ENCODE results near the gene GET4.

The GET4 gene

DNA sequence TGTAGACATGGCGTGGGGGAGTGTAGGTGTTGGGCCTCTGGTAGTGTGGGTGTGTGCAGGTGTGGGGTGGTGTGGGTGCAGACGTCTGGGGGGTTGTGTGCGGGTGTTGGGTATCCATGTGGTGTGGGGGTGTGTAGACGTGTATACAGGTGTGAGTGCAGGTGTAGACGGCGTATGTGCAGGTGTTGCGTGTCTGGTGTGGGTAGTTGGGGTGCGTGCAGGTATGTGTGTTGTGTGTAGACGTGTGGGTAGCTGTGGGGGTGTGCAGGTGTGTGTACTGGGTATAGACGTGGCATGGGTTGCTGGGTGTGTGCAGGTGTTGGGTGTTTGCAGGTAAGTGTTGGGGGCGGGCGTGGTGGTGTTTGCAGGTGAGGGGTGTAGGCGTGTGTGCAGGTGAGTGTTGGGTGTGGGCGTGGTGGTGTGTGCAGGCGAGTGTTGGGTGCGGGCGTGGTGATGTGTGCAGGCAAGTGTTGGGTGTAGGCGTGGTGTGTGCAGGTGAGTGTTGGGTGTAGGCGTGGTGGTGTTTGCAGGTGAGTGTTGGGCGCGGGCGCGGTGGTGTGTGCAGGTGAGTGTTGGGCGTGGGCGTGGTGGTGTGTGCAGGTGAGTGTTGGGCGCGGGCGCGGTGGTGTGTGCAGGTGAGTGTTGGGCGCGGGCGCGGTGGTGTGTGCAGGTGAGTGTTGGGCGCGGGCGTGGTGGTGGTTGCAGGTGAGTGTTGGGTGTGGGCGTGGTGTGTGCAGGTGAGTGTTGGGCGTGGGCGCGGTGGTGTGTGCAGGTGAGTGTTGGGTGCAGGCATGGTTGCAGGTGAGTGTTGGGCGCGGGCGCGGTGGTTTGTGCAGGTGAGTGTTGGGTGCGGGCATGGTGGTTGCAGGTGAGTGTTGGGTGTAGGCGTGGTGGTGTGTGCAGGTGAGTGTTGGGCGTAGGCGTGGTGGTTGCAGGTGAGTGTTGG lies 16.6 kb downstream of the GET4 start:
- H3K9ac ChIP-seq (ENCODE audit: low read length), result no peak overlapping the region
- H4K20me1 ChIP-seq (ENCODE audit: insufficient read depth, low read length), result no peaks in the 10 kb centered on the region
- H3K79me2 ChIP-seq (ENCODE audit: low read length), result no peaks in the 10 kb centered on the region
- H3K4me3 ChIP-seq (ENCODE audit: low read length), result no peak overlapping the region
- TF ChIP-seq, protein P1, sequence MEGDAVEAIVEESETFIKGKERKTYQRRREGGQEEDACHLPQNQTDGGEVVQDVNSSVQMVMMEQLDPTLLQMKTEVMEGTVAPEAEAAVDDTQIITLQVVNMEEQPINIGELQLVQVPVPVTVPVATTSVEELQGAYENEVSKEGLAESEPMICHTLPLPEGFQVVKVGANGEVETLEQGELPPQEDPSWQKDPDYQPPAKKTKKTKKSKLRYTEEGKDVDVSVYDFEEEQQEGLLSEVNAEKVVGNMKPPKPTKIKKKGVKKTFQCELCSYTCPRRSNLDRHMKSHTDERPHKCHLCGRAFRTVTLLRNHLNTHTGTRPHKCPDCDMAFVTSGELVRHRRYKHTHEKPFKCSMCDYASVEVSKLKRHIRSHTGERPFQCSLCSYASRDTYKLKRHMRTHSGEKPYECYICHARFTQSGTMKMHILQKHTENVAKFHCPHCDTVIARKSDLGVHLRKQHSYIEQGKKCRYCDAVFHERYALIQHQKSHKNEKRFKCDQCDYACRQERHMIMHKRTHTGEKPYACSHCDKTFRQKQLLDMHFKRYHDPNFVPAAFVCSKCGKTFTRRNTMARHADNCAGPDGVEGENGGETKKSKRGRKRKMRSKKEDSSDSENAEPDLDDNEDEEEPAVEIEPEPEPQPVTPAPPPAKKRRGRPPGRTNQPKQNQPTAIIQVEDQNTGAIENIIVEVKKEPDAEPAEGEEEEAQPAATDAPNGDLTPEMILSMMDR (IDR thresholded peaks at IDR 0.05; ENCODE audit: low read depth, low read length), result no peak
- TF ChIP-seq EZH2phosphoT487 (IDR thresholded peaks at IDR 0.05; ENCODE audit: low read depth), result no peak
- H3K4me1 ChIP-seq (ENCODE audit: low read length), result no peaks in the 10 kb centered on the region
- H3K4me2 ChIP-seq (ENCODE audit: low read length), result no peak overlapping the region
- no peak overlapping the region for H3K27ac ChIP-seq (ENCODE audit: low read length)
- peaks cover 22% of the 10 kb centered on the region for H3K36me3 ChIP-seq (replicated peaks; ENCODE audit: low read depth, low read length)
- no peaks in the 10 kb centered on the region for H3K9me3 ChIP-seq (ENCODE audit: insufficient read depth, low read length)
- no peaks in the 10 kb centered on the region for H3K27me3 ChIP-seq (ENCODE audit: low read depth, low read length)
- no peak overlapping the region for H2AFZ ChIP-seq (ENCODE audit: low read depth, low read length)

- no peak overlapping the region for H3K4me3 ChIP-seq (ENCODE audit: low read length)
- no peaks in the 10 kb centered on the region for H3K9me3 ChIP-seq (ENCODE audit: insufficient read depth, low read length)
- no peaks in the 10 kb centered on the region for H3K4me1 ChIP-seq (ENCODE audit: low read length)
- H4K20me1 ChIP-seq (ENCODE audit: insufficient read depth, low read length), result no peaks in the 10 kb centered on the region
- H3K27me3 ChIP-seq (ENCODE audit: low read depth, low read length), result no peaks in the 10 kb centered on the region
- H3K4me2 ChIP-seq (ENCODE audit: low read length), result no peak overlapping the region
- peaks cover 17% of the 10 kb centered on the region for H3K36me3 ChIP-seq (replicated peaks; ENCODE audit: low read depth, low read length)
- H3K9ac ChIP-seq (ENCODE audit: low read length), result no peak overlapping the region
- H2AFZ ChIP-seq (ENCODE audit: low read depth, low read length), result no peak overlapping the region
- H3K79me2 ChIP-seq (ENCODE audit: low read length), result no peaks in the 10 kb centered on the region
- H3K27ac ChIP-seq (ENCODE audit: low read length), result no peak overlapping the region
- TF ChIP-seq EZH2phosphoT487 (IDR thresholded peaks at IDR 0.05; ENCODE audit: low read depth), result no peak
- TF ChIP-seq, protein P1 (IDR thresholded peaks at IDR 0.05; ENCODE audit: low read depth, low read length), result no peak
Observed at GRCh38 chr7:893686-894085, 17.3 kb downstream of the GET4 start.

- Histone ChIP-seq H3K4me1 (ENCODE audit: low read length) (no peaks in the 10 kb centered on the region), H4K20me1 (ENCODE audit: insufficient read depth, low read length) (no peaks in the 10 kb centered on the region), H2AFZ (ENCODE audit: low read depth, low read length) (no peak overlapping the region), H3K79me2 (ENCODE audit: low read length) (no peaks in the 10 kb centered on the region), H3K9me3 (ENCODE audit: insufficient read depth, low read length) (no peaks in the 10 kb centered on the region), H3K4me2 (ENCODE audit: low read length) (no peak overlapping the region), H3K9ac (ENCODE audit: low read length) (no peak overlapping the region), H3K36me3 (replicated peaks; ENCODE audit: low read depth, low read length) (peaks cover 11% of the 10 kb centered on the region), H3K27ac (ENCODE audit: low read length) (no peak overlapping the region), H3K27me3 (ENCODE audit: low read depth, low read length) (no peaks in the 10 kb centered on the region), H3K4me3 (ENCODE audit: low read length) (no peak overlapping the region)
- TF ChIP-seq EZH2phosphoT487 (IDR thresholded peaks at IDR 0.05; ENCODE audit: low read depth), result no peak
Observed at GRCh38 chr7:894164-894867, 18.0 kb downstream of the GET4 start.

- no peak overlapping the region for H3K27ac ChIP-seq (ENCODE audit: low read length)
- H3K9me3 ChIP-seq (ENCODE audit: insufficient read depth, low read length), result no peaks in the 10 kb centered on the region
- TF ChIP-seq EZH2phosphoT487 (IDR thresholded peaks at IDR 0.05; ENCODE audit: low read depth), result no peak
- TF ChIP-seq, protein P1 (IDR thresholded peaks at IDR 0.05; ENCODE audit: low read depth, low read length), result no peak
- H3K4me1 ChIP-seq (ENCODE audit: low read length), result no peaks in the 10 kb centered on the region
- no peak overlapping the region for H3K4me3 ChIP-seq (ENCODE audit: low read length)
- no peak overlapping the region for H3K9ac ChIP-seq (ENCODE audit: low read length)
- no peaks in the 10 kb centered on the region for H3K27me3 ChIP-seq (ENCODE audit: low read depth, low read length)
- no peaks in the 10 kb centered on the region for H3K79me2 ChIP-seq (ENCODE audit: low read length)
- no peak overlapping the region for H3K4me2 ChIP-seq (ENCODE audit: low read length)
- H2AFZ ChIP-seq (ENCODE audit: low read depth, low read length), result no peak overlapping the region
- H4K20me1 ChIP-seq (ENCODE audit: insufficient read depth, low read length), result no peaks in the 10 kb centered on the region
- peaks cover 11% of the 10 kb centered on the region for H3K36me3 ChIP-seq (replicated peaks; ENCODE audit: low read depth, low read length)
Observed at GRCh38 chr7:894927-895450, 18.6 kb downstream of the GET4 start.
